Stromal cell of bone marrow (primary cell): ENCODE data around the gene ADORA2A.

Source experiments
- DNase-seq: peaks from one replicate; pipeline ENCODE4 v3.0.0-alpha.2; 2012; ENCODE audit warnings: low read depth

Gene ADORA2A

GRCh38 chr22:24418786-24419474 lies 8.5 kb upstream of the ADORA2A start:
- no peak for DNase-seq

GRCh38 chr22:24419475-24419850 lies 7.9 kb upstream of the ADORA2A start:
- DNase-seq, result no peak

- no peak for DNase-seq
Measured at GRCh38 chr22:24420072-24420976, 7.1 kb upstream of the ADORA2A start.

GRCh38 chr22:24420977-24421343 lies 6.4 kb upstream of the ADORA2A start:
- no peak for DNase-seq

GRCh38 chr22:24421428-24421931 lies 5.9 kb upstream of the ADORA2A start:
- DNase-seq, result no peak

GRCh38 chr22:24422102-24422665 lies 5.2 kb upstream of the ADORA2A start:
- no peak for DNase-seq

- DNase-seq, result no peak
Measured at GRCh38 chr22:24423519-24424000, 3.8 kb upstream of the ADORA2A start.

- DNase-seq, result no peak
Measured at GRCh38 chr22:24424001-24424900, 3.1 kb upstream of the ADORA2A start.

GRCh38 chr22:24424901-24425775 lies 2.3 kb upstream of the ADORA2A start:
- DNase-seq, result no peak

- no peak for DNase-seq
Measured at GRCh38 chr22:24426436-24426835, 963 bp upstream of the ADORA2A start.

- no peak for DNase-seq
Measured at GRCh38 chr22:24426851-24427499, 424 bp upstream of the ADORA2A start.

GRCh38 chr22:24428751-24429410 lies 1.5 kb downstream of the ADORA2A start:
- DNase-seq, result no peak

- DNase-seq, result no peak
Measured at GRCh38 chr22:24429411-24430365, 2.3 kb downstream of the ADORA2A start.

- no peak for DNase-seq
Measured at GRCh38 chr22:24430431-24431308, 3.3 kb downstream of the ADORA2A start.

GRCh38 chr22:24431309-24432034 lies 4.1 kb downstream of the ADORA2A start:
- DNase-seq, result no peak

GRCh38 chr22:24432059-24432853 lies 4.9 kb downstream of the ADORA2A start:
- no peak for DNase-seq
